Stimulated activated CD4-positive, alpha-beta T cell treated with anti-CD3 and anti-CD28 coated beads, TNF-alpha, amount 100 ng/mL, for 24 hours (primary cell): ENCODE results near the gene KIF4A.
"Not testable (repeated sequence)": the region's sequence is repeated elsewhere in the genome, so short reads cannot be mapped to it uniquely, and the experiment has no call there.

Experiments
- DNase-seq, 3 experiments: peaks; one replicate each; pipeline ENCODE4 v3.0.0-alpha.2; 2020; ENCODE audit warnings: low read depth in 3 of 3

KIF4A gene

DNA sequence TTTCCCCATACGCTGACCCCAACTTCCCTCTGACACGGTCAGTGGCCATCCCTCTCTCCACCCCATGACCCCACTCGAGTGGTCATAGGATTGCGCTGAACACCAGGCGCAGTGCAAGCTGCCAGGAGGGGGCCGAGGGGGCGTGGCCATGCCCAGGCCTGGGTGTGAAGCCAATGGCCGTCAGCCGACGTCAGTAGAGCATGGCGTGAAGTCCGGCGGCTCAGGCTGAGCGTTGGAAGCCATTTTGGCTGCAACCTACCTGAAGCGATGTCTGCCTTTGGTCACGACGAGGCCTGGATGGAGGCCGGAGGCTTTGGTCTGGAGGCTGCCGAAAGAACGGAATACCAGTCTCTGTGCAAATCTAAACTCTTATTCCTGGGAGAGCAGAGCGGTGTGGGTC lies 8.0 kb upstream of the KIF4A start, which contains the start of gene RAB41:
Gene RAB41 (plus strand): TSS at position 222 of the 400 bp plus-strand sequence. CDS start 46 bp downstream, at position 268.
- DNase-seq, result no peak

- DNase-seq, result no peak
Measured at GRCh38 chrX:70289168-70289792, 624 bp upstream of the KIF4A start.

DNA sequence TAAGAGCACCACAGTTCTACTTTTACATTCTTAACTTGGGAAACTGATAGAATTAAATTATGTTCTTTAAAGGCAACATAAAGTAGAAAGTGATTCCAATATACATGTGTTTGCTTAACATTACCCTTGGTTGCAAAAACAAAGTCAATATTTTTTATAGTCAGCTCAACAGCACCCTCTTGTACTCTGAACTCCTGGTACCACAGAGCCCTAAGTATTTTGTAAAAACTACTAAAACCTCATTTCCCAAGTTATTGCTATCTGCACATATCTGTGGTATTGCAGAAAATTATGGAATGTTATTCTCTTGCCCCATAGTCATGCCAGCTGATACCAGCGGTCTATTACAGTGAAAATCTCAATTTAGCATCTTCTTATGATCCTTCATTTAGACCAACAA lies 2.9 kb downstream of the KIF4A start:
- no peak for DNase-seq

DNA sequence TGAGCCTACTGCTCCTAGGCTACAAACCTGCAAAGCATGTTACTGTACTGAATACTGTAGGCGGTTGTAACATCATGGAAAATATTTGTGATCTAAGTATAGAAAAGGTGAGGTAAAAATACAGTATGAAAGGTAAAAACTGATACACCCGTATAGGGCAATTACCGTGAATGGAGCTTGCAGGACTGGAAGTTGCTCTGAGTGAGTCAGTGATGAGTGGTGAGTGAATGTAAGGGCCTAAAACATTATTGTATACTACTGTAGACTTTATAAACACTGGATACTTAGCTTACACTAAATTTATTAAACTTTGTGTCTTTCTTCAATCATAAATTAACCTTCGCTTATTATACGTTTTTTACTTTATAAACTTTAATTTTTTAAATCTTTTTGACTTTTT lies 3.7 kb downstream of the KIF4A start:
- DNase-seq, result no peak

DNA sequence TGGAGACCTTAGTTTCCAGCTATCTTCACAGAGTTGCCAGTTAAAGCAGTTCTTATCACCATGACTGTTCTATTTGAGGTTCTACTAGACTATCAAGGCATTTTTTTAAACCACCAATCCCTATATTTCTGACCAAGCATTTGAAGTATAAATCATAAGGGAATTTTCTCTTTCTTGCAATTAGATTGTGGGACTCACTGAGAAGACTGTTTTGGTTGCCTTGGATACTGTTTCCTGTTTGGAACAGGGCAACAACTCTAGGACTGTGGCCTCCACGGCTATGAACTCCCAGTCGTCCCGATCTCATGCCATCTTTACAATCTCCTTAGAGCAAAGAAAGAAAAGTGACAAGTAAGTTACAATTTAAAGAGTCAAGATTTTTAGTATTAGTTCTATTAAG lies 11.8 kb downstream of the KIF4A start:
- no peak for DNase-seq

DNA sequence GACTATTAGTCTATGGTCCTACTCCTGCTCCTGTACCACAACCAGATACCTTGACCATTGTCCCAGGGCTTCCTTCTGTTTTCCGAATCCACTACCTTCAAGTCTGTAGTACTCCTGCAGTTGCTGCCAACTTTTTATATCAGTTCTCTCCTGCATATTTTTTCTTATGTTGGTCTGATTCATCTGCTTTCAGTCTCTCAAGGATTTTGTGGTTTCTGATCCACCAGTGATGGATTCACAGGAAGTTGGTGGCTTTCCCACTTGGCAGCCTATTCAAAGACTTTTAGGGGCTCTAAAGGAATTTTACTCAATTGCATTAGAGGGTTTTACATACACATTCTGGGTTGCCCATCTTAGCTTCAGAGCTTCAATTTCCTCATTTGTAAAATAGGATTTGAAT lies 23.6 kb downstream of the KIF4A start:
- DNase-seq, result no peak

- DNase-seq, result no peak
Measured at GRCh38 chrX:70322784-70323183, 32.9 kb downstream of the KIF4A start.

DNA sequence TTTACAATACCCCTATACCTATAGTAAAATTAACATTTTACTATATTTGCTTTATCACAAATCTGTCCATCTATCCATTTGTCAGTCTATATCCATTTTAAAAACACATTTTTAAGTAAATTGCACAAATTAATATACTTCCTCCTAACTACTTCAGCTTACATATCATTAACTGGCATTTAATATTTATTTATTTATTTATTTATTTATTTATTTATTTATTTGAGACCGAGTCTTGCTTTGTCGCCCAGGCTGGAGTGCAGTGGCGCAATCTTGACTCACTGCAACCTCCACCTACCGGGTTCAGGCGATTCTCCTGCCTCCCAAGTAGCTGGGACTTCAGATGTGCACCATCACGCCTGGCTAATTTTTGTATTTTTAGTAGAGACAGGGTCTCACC lies 33.7 kb downstream of the KIF4A start:
- not testable (repeated sequence) for DNase-seq

DNA sequence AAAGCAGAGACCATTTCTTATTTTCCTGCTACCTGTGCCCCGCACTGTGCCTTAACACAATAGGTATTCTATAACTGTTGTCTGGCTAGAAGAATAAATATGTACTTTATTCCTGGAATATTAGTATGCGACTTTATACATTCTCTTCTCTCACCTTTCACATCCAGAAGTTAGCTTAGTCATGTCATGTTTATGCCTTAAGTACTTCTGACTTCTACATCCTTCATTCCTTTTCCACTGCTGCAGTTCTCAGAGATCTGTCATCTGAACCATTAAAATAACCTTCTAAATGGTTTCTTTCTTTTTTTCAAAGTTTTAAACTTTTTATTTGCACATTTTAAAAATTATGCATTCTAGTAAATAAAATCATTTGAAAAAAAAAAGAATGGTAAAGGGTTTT lies 34.4 kb downstream of the KIF4A start:
- DNase-seq, result no peak

GRCh38 chrX:70331161-70331560 lies 41.3 kb downstream of the KIF4A start:
- DNase-seq, result no peak

- DNase-seq, result no peak
Measured at GRCh38 chrX:70332600-70332999, 42.7 kb downstream of the KIF4A start.

DNA sequence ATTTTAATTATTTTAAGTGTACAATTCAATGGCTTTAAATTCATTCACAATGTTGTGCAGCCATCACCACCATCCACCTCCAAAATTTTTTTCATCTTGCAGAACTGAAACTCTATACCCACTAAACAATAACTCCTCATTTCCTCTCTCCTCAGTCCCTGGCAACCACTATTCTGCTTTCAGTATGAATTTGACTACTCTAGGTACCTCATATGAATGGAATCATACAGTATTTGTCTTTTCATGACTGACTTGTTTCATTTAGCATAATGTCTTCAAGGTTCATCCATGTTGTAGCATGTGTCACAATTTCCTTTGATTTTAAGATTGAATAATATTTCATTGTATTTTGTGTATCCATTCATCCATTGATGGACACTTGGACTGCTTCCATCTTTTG lies 46.9 kb downstream of the KIF4A start:
- DNase-seq, result no peak

DNA sequence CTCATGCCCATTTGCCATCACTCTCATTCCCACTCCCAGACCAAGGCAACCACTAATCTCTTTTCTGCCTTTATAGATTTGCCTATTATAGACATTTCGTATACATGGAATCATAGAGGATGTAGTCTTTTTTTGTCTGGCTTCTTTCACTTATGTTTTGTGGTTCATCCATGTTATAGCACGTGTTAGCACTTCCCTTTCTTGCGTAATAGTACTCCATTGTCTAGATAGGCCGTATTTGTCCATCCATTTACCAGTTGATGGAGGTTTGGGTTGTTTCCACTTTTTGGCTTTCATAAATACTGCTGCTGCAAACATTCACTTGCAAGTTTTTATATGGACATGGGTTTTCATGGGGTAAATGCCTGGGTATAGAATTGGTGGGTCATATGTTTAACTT lies 48.4 kb downstream of the KIF4A start:
- DNase-seq, result no peak

GRCh38 chrX:70343435-70343834 lies 53.5 kb downstream of the KIF4A start:
- no peak for DNase-seq

DNA sequence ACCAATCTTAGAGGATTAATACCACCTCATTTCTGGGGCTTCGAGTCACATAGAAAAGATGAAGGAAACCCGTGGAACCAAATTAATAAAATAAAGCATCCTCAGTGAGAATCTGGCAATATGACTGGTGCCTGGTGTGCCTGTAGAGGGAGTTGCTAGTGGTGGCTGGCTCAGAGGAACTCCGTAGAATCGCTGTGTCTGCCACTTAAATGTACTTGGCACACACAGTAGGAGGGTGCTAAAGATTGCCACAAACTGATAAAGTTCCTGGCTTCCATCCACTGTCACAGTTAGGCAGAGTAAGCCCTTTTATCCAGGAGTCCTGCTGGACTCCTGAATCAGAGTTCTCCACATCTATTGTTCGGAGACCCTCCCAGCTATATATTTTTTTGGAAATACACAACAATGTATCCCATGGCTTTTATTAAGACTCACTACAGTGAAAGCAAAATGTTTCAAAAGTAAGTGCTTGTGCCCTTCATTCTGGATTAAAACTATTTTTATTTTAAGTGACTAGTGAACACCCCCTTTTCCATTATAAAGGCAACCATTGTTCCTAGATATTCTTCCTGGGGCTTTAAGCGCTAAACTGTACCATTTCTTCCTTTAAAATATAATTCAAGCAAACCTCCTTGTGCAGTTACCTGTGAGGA lies 56.6 kb downstream of the KIF4A start:
- no peak for DNase-seq

DNA sequence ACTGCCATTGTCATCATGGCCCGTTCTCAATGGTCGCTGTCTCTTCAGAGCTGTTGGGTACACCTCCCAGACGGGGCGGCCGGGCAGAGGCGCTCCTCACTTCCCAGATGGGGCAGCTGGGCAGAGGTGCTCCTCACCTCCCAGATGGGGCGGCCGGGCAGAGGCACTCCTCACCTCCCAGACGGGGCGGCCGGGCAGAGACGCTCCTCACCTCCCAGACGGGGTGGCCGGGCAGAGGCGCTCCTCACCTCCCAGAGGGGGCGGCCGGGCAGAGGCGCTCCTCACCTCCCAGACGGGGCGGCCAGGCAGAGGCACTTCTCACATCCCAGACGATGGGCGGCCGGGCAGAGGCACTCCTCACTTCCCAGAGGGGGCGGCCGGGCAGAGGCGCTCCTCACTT lies 58.9 kb downstream of the KIF4A start:
- DNase-seq, result not testable (repeated sequence)

DNA sequence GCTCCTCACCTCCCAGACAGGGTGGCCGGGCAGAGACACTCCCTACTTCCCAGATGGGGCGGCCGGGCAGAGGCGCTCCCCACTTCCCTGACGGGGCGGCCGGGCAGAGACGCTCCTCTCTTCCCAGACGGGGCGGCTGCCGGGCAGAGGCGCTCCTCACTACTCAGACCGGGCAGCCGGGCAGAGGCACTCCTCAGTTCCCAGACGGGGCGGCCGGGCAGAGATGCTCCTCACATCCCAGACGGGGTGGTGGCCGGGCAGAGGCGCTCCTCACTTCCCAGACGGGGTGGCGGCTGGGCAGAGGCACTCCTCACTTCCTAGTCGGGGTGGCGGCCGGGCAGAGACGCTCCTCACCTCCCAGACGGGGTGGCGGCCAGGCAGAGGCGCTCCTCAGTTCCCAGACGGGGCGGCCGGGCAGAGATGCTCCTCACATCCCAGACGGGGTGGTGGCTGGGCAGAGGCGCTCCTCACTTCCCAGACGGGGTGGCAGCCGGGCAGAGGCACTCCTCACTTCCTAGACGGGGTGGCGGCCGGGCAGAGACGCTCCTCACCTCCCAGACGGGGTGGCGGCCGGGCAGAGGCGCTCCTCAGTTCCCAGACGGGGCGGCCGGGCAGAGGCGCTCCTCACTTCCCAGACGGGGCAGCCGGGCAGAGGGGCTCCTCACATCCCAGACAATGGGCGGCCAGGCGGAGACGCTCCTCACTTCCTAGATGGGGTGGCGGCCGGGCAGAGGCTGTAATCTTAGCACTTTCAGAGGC lies 59.6 kb downstream of the KIF4A start:
- DNase-seq, result not testable (repeated sequence)

GRCh38 chrX:70352496-70352895 lies 62.6 kb downstream of the KIF4A start:
- DNase-seq, result no peak

DNA sequence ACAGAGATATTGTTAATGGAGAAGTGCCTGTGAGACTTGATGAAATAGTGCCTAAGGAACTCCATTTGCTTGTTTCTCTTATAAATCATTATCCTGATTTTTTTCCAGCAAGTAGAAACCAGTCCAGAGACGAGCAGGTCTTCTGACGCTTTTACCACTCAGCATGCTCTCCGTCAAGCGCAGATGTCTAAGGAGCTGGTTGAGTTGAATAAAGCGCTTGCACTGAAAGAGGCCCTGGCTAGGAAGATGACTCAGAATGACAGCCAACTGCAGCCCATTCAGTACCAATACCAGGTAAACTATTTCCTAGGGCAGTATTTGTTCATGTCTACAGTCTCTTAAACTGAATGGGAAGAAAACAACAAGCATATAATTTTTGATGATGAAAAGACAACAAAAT lies 63.6 kb downstream of the KIF4A start:
- DNase-seq, result no peak

GRCh38 chrX:70354716-70355115 lies 64.8 kb downstream of the KIF4A start:
- no peak for DNase-seq

DNA sequence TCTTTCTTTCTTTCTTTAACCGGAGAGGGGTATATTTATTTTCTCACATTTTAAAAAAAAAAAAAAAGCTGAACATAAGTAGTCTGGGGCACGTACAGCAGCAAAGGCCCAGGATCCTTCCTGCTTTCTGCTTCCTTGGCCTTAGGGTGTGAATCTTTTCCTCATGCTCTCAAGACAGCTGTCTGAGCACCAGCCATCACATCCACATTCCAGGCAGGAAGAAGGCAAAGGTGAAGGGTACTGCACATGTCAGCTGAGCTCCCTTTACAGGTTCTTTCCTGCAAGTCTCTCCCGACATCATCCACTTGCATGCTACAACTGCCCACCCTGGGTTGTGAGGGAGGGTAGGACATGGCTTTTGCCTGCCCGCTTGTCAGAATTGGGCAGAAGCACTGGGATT lies 69.6 kb downstream of the KIF4A start:
- no peak for DNase-seq

DNA sequence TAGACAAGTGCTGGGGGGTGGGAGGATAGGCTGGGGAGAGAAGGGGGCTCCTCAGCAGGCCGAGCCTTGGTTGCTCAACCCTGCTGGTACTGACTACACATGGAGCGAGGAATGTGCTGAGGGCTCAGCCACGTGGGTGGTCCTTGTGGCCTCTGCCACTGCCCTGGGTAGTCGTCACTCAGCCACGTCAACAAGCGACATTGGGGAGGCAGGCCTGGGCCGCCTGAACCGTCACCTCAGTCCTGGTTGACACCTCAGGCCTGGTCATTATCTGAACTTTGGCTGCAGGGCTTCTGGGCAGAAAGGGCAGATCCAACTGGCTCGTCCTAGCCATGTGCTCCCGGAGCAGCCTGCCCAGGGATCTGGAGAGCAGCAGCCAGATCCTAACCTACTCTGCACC lies 70.5 kb downstream of the KIF4A start:
- DNase-seq, result no peak

GRCh38 chrX:70368731-70369130 lies 78.8 kb downstream of the KIF4A start:
- not testable (repeated sequence) for DNase-seq
